Measurements from ENCODE around the gene INO80B.

- no peak for TF ChIP-seq EZH2 (IDR thresholded peaks at IDR 0.05; ENCODE audit: borderline replicate concordance, low read depth, low read length, severe bottlenecking)
- no peak for TF ChIP-seq CTCF (IDR thresholded peaks at IDR 0.05; ENCODE audit: borderline replicate concordance, extremely low read depth, low read length, poor library complexity, severe bottlenecking)
Measured at GRCh38 chr2:74495440-74495839, 40.6 kb downstream of the INO80B start.

Measured in DND-41 (cell line).